Anterior cingulate cortex (tissue), 58 donors: ENCODE measurements around the gene IL22.

ENCODE experiments used
- DNase-seq, 58 donors: peaks; one replicate each; lab custom pipeline; 2025; lab: John Stamatoyannopoulos, UW

Gene IL22

DNA sequence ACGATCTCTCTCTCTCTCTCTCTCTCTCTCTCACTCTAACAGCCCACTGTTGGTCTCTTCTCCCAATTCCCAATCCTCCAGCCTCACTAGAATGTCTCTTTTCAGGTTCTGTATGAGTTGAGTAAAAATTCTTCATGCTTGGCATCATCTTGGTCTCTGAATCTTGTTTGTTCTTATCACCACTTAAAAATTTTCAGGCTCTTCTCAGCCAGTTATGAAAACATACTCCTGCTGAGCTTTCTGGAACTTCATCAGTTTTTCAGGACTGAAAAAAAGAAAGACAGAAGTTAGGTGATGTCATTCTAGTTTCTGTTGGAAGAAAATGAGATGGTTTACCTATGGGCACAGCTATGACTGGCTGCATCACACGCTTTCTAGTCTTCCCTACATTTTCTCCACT lies 11.5 kb upstream of the IL22 start:
- DNase-seq, result no peak

DNA sequence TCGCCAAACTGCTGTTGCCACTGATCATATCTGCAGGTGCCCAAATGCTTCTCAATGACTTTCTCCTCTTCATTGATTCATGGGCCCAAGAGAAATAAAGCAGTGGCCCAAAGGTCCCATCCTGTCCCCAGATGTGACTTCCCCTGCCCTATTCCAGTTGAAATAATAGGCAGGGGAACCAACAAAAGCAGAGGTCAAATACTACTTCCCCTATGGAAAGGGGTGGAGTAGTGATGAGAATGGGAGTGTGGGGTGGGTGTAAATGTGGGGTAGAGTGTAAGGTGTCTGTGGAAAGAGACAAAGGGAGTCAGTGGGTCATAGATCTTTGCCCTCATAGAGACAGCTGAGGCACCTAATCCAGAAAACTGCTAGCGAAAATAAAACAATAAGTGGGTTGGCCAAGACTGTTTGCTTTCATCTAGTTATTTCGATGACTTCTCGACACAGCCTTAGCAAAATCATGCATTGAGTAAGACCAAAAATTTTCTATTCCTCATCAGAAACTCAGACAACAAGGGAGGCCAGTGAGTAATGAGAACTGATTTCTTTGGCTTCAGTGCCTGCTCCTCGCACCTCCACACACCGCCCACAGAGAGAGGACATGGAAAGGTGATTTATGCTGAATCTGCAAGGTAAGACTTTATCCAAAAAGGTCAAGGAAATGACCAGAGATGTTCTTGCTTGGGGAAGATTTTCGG lies 10.9 kb upstream of the IL22 start:
- DNase-seq, result no peak

- DNase-seq, result no peak
These were observed 10.0 kb upstream of the IL22 start for GRCh38 chr12:68263366-68263765.

GRCh38 chr12:68261896-68262295 lies 8.5 kb upstream of the IL22 start:
- DNase-seq, result no peak

GRCh38 chr12:68260153-68260552 lies 6.7 kb upstream of the IL22 start:
- no peak for DNase-seq

- DNase-seq, result no peak
These were observed 6.0 kb upstream of the IL22 start for GRCh38 chr12:68259318-68259940.

- DNase-seq, result no peak
These were observed 1.3 kb downstream of the IL22 start for GRCh38 chr12:68252077-68252476.

DNA sequence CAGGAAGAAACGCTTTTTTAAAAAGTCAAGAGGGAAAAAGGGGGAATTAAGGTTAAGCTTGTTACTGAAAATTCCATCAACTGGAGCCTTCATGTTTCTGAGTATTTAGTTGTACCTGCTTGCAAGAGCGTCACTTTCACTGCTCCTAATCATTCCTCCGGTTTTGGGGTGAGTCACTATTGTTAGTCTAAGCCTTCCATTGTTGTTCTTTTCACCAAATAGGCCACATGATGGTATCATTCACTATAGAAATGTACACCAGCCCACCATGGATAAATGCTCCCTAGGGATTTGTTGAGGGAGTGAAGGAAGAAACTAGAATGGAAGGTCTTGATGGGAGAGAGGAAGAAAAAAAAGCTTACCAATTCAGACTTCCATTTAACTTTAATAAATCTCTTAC lies 3.0 kb downstream of the IL22 start:
- no peak for DNase-seq

DNA sequence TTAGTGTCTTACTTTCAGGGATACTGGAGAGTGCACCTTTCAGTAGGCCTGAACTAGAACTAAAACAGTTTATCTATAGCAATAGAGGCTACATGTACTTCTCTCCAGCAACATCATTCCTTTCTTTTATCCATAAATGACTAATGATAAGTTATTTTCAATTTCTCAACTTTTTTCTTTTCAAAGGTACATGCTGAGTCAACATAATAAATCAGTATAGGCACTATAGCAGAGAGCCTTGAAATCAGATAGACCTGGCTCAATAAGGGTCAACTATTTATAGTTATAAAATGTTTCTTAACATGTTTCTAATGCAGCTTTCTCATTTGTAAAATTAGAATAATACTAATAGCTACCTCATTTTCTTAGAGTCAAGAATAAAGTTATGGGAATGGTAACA lies 5.6 kb downstream of the IL22 start:
- DNase-seq, result no peak

GRCh38 chr12:68246350-68246749 lies 7.1 kb downstream of the IL22 start:
- DNase-seq, result no peak

DNA sequence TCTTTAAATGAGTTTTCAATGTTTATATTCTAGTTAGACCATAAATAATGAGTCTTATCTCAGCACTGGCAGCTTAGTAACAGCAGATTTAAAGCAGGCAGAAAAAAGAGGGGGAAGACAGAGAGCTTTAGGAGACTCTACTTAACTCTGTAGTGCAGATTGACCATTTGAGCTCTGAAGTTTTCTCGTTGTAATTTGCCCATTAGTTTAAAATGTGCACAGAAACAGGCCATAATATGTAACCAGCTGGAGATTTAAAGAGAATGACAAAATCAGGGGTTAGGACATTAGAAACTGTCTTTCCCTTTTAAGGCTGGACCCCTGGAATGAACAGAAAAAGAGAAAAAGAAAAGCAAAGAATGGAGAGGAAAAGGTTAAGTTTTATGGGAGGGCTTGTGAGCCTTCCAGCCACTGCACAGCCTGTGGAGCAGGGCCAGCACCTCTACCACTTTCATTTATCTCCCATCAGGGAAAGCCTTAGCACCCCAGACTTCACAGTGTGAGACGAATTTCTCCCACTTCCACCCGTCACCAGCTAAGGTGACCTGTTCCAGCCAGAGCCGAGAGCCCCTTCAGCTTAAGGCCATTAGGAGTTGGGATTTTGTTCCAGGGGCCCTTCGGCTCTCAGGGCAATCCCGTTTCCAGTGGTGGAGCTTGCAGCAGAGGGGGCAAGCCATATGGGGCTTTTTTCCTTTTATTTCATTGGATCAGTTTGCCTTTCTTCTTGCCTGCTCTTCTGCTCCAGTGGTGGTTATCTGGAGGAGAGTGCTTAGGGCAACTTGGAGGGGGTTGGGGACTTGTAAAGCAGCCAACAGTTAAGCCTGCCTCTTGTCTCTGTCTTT lies 8.0 kb downstream of the IL22 start:
- DNase-seq, result no peak

DNA sequence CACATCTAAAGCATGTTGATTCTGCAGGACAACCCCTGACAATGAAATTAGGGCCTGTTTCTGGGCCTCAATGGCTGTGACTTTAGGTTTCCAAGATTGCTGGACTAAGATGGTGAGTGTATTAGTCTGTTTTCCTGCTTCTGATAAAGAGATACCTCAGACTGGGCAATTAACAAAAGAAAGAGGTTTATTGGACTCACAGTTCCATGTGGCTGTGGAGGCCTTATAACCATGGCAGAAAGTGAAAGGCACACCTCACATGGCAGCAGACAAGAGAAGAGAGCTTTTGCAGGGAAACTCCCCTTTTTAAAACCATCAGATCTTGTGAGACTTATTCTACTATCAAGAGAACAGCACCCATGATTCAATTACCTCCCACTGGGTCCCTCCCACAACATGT lies 10.6 kb downstream of the IL22 start:
- DNase-seq, result no peak

DNA sequence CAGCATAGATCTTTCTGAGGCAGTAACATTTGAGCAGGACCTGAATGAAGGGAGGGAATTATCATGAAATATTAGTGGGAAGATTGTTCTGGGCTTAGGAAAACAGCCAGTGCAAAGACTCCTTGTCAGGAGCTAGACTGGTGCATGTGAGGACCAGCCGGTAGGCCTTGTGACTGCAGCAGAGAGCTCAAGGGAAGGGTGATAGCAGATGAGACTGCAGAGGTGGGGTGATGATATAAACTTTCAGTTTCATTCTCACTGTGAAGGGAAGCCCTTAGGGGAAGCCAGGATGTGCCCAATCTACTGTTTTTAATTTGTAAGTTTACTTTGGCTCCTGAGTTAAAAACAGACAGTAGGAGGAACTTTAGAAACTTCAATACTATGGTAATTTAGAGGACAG lies 12.4 kb downstream of the IL22 start:
- peak in 3 of 58 donors; percentile 0 to 14 (median 5) for DNase-seq

DNA sequence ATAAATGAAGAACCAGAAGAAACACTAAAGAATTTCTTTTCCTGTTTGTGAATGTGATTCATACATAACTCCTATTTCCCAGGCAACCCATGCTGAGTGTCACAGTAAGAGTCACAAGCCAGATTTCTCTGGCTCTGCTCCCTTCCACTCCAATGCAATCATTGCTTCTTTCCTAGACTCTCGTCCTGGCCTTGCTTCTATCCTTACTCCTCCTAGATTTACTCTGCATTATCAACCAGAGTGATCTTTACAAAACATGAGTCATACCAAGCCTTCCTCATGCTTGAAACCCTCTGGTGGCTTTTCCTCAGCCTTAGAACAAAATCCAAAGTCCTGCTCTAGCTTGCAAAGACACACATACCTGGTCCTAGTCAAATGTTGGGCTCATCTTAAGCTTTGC lies 13.3 kb downstream of the IL22 start:
- peak in 3 of 58 donors; percentile 4 to 7 (median 6) for DNase-seq

DNA sequence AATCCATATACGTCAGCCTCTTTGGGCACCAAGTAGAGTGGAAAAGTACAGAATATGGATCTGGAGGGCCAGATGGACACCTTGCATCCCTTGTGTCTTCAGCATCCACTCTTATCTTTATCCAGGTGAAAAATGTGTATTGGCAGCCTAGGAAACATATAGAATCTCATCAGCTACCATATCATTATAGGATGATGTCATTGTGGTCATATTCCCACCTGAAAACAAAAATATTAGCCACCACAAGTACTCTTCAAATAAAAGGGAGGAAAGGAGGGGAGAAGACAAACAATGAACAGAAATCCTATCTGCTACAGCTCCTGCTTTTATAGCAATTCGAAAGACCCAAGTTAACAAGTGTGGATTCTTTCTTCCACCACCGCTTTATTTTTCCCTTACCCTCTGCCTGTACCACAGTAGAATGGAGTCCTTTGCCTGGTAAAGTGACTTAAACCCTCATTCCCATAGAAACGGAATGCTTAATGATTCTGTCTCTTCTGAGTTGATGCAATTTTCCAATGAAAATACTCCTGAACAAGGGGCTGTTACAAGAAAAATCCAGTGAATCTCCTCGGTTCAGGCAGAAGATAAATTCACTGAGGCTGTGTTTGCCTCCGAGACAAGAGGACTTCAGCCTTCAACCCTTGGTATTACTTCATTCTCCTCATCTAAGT lies 14.0 kb downstream of the IL22 start:
- no peak for DNase-seq

GRCh38 chr12:68237619-68238018 lies 15.8 kb downstream of the IL22 start:
- peak in 1 of 58 donors; percentile 3 for DNase-seq

- no peak for DNase-seq
These were observed 16.3 kb downstream of the IL22 start for GRCh38 chr12:68237078-68237477.

- DNase-seq, result no peak
These were observed 16.9 kb downstream of the IL22 start for GRCh38 chr12:68236421-68237059.

GRCh38 chr12:68235576-68235975 lies 17.8 kb downstream of the IL22 start:
- no peak for DNase-seq

DNA sequence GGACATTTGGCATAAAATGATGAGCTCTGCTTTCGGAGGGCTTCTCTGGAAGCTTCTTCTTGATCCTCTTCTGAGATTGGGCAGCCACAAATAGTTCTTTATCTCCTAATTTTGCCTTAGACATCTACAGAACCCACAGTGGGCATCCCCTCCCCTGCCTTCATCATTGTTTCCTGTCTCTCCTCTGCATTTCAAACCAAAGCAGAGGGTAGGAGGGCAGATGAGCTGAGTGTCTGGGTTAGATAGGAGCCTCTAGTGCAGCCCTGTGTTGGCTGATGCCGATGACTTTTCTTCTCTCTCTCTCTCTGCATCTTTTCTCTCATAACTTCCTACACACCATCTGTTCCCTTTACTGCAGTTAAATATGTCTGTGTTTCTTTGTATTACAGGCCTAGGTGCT lies 19.3 kb downstream of the IL22 start:
- peak in 1 of 58 donors; percentile 33 for DNase-seq
